ENCODE data around the gene GPRC5B. TPM values are rescaled to one million over a fixed set of nuclear protein-coding genes. Genes with fewer than 3 reads are reported as not detected.

The GPRC5B gene
- total RNA-seq, 4 donors from 2014 or later: 16.5 to 53.0 (median 22.3) TPM

GRCh38 chr16:19908921-19909320 lies 24.3 kb upstream of the GPRC5B start:
- DNase-seq: no peak
- Histone ChIP-seq H3K9me3 (no peaks in the 10 kb centered on the region), H3K36me3 (no peaks in the 10 kb centered on the region), H3K27me3 (no peaks in the 10 kb centered on the region), H3K4me3 (no peak overlapping the region), H3K27ac (no peak overlapping the region), H3K4me1 (no peaks in the 10 kb centered on the region)
- intact Hi-C loops (cut with DNase I; ENCODE audit: low total_unique reads): loop anchor here (10.0 kb wide), 1 partner anchor 476 kb away; no protein-coding TSS in a partner anchor
- TF ChIP-seq POLR2A (IDR thresholded peaks at IDR 0.05): no peak
- no peak for TF ChIP-seq CTCF (IDR thresholded peaks at IDR 0.05)

GRCh38 chr16:19907161-19907992 lies 22.7 kb upstream of the GPRC5B start:
- TF ChIP-seq CTCF (IDR thresholded peaks at IDR 0.05) (peak; percentile 81 to 89 (median 87)), POLR2A (IDR thresholded peaks at IDR 0.05) (no peak)
- DNase-seq: peak; percentile 59 to 60
- Histone ChIP-seq H3K27me3 (no peaks in the 10 kb centered on the region), H3K9me3 (no peaks in the 10 kb centered on the region), H3K36me3 (no peaks in the 10 kb centered on the region), H3K27ac (no peak overlapping the region), H3K4me1 (no peaks in the 10 kb centered on the region), H3K4me3 (no peak overlapping the region)
- intact Hi-C loops (cut with DNase I; ENCODE audit: low total_unique reads): loop anchor here (10.0 kb wide), 1 partner anchor 477 kb away; no protein-coding TSS in a partner anchor

GRCh38 chr16:19901164-19901563 lies 16.5 kb upstream of the GPRC5B start:
- Histone ChIP-seq H3K9me3 (no peaks in the 10 kb centered on the region), H3K27me3 (no peaks in the 10 kb centered on the region), H3K36me3 (no peaks in the 10 kb centered on the region), H3K27ac (no peak overlapping the region), H3K4me3 (no peak overlapping the region), H3K4me1 (no peaks in the 10 kb centered on the region)
- TF ChIP-seq POLR2A (IDR thresholded peaks at IDR 0.05) (no peak), CTCF (IDR thresholded peaks at IDR 0.05) (no peak)
- no peak for DNase-seq
- intact Hi-C loops (cut with DNase I; ENCODE audit: low total_unique reads): loop anchor here (10.0 kb wide), 1 partner anchor 484 kb away; no protein-coding TSS in a partner anchor

GRCh38 chr16:19899605-19899955 lies 14.9 kb upstream of the GPRC5B start:
- H3K27me3 ChIP-seq: no peaks in the 10 kb centered on the region
- H3K4me1 ChIP-seq: no peaks in the 10 kb centered on the region
- H3K4me3 ChIP-seq: no peak overlapping the region
- intact Hi-C loops (cut with DNase I; ENCODE audit: low total_unique reads): no loop called here
- no peak overlapping the region for H3K27ac ChIP-seq
- no peaks in the 10 kb centered on the region for H3K9me3 ChIP-seq
- H3K36me3 ChIP-seq: no peaks in the 10 kb centered on the region
- TF ChIP-seq CTCF (IDR thresholded peaks at IDR 0.05) (no peak), POLR2A (IDR thresholded peaks at IDR 0.05) (no peak)
- no peak for DNase-seq

GRCh38 chr16:19898924-19899604 lies 14.4 kb upstream of the GPRC5B start:
- no peaks in the 10 kb centered on the region for H3K36me3 ChIP-seq
- no peaks in the 10 kb centered on the region for H3K27me3 ChIP-seq
- intact Hi-C loops (cut with DNase I; ENCODE audit: low total_unique reads): no loop called here
- no peaks in the 10 kb centered on the region for H3K4me1 ChIP-seq
- no peaks in the 10 kb centered on the region for H3K9me3 ChIP-seq
- no peak overlapping the region for H3K27ac ChIP-seq
- DNase-seq: peak in 1 of 2 donors; percentile 60
- no peak overlapping the region for H3K4me3 ChIP-seq
- TF ChIP-seq POLR2A (IDR thresholded peaks at IDR 0.05) (no peak), CTCF (IDR thresholded peaks at IDR 0.05) (peak; percentile 59 to 72 (median 64))

Measured in uterus (tissue), 4 donors.